ENCODE results near the gene TSR3.

The TSR3 gene

DNA sequence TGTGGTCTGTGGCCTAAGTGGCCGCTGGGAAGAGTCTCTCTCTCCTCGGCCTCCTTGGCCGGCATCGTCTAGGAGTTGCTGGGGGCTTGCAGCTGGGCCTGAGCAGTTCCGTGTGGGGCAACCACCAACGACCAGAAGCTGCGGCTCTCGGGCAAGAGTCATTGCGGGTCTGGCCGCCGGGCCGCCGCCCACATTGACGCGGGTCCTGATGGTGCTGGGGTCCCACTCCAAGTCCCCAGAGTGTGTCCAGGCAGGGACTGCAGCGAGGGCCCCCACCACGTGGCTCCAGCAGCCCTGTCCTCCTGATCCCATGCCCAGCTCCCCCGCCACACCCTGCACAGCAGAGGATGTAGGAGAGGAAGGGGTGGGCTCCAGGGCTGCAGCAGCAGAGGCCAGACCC, 31.9 kb upstream of the TSR3 start:
- in situ Hi-C loops (cut with MboI; ENCODE audit: low sequenced_read_pairs), result no loop called here
- H3K27me3 ChIP-seq (ENCODE audit: low read depth), result no peaks in the 10 kb centered on the region
- H3K4me1 ChIP-seq, result no peaks in the 10 kb centered on the region
- H3K9me3 ChIP-seq, result no peaks in the 10 kb centered on the region
- H3K4me3 ChIP-seq, result no peak overlapping the region
- no peaks in the 10 kb centered on the region; the same call in 1 of the 2 replicates for H3K36me3 ChIP-seq (replicated peaks)
- no peak for DNase-seq (ENCODE audit: low spot score in 2 of 2)

DNA sequence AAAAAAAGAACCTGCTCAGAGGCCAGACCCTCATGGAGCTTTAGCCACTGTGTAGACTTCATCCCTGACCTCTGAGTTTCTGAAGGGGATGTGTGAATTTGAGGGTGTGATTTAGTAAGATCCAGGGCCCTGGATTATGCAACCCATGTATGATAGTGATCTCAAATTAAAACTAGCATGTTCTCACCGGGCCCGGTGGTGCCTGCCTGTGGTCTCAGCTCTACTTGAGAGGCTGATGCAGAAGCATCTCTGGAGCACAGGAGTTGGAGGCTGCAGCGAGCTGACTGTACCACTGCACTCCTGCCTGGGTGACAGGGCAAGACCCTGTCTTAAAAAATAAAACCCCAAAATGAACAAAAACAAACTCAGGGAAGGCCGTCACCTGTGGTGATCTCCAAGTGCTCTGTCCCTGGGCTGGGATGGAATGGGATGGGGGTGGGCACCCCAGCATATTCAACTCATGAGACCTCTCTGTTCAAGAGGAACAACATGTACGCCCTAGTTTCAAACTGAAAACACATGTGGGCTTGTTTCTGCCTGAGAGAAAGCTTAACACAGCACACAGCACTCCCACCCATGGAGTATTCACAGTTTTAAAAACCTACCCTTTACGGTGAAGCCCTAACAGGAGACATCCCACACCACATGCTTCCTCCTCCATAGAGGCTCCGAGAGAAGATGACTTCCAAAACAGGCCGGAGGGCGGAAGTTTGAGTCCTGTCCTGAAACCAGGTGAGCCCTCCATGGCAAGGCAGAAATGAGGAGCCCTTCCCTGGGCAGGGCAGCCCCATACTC, 30.1 kb upstream of the TSR3 start:
- no peak for DNase-seq (ENCODE audit: low spot score in 2 of 2)
- peaks cover 8% of the 10 kb centered on the region; the same call in 1 of the 2 replicates for H3K4me1 ChIP-seq
- in situ Hi-C loops (cut with MboI; ENCODE audit: low sequenced_read_pairs), result no loop called here
- no peaks in the 10 kb centered on the region; the same call in 1 of the 2 replicates for H3K36me3 ChIP-seq (replicated peaks)
- H3K27me3 ChIP-seq (ENCODE audit: low read depth), result no peaks in the 10 kb centered on the region
- H3K4me3 ChIP-seq, result no peak overlapping the region
- no peaks in the 10 kb centered on the region for H3K9me3 ChIP-seq

DNA sequence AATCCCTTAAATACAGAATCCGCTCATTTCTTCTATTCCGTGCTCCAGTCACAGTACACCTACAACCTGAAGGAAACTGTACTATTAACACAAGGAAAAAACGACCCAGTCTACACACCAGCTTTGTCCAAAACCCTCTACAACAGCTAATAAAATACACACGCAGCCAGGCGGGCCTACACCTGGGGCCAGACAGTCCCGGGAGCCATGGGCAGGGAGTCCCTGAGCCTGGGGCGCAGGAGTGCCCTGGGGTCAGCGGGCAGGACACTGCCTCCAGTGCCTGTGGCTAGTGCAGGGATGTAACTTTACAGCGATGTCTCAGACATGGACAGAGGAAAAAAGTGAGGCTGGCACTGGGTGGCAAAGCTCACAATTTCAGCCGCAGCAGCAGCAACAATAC, 28.5 kb upstream of the TSR3 start:
- no peak for DNase-seq (ENCODE audit: low spot score in 2 of 2)
- Histone ChIP-seq H3K4me1 (peaks cover 8% of the 10 kb centered on the region; the same call in 1 of the 2 replicates), H3K36me3 (replicated peaks) (peaks cover 4% of the 10 kb centered on the region), H3K9me3 (no peaks in the 10 kb centered on the region), H3K27me3 (ENCODE audit: low read depth) (no peaks in the 10 kb centered on the region), H3K4me3 (peak overlapping the region; percentile 72; the same call in 1 of the 2 replicates)
- in situ Hi-C loops (cut with MboI; ENCODE audit: low sequenced_read_pairs), result no loop called here

DNA sequence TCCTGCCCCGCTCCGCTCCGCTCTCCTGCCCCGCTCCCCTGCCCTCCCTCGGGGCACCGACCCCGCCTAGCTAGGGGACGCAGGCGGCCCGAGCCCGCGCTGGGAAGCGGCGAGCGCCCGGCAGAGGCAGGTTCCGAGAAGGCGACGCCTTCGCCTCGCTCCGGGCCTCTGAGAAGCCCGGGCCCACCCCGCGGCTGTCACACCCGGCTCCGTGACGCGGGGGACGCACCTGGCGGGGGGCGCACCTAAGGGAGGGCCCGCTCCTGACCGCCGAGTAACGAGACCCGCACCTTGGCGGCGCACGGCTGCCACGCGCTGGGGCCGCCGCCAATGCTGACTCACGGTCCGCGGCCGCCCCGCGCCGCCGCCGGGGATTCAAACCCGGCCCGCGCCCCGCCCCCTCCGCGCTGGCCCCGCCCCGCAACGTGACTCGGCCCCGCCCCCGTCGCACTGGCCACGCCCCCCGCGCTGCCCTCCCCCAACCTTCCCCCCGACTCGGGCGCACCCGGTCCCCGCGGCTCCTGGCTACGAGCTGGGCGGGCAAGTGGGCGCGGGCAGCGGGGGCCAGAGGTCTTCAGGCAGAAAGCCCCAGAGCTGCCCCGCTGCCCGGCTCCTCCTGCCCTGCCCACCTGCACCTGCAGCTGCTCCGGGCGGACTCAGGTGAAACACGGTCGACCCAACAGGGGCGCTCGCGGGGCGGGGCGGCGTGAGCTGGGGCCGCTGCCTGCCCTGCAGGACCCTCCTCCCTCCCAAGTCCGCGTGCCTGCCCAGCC, 27.8 kb upstream of the TSR3 start:
- Histone ChIP-seq H3K36me3 (replicated peaks) (peaks cover 4% of the 10 kb centered on the region), H3K27me3 (ENCODE audit: low read depth) (no peaks in the 10 kb centered on the region), H3K9me3 (no peaks in the 10 kb centered on the region), H3K4me3 (peak overlapping the region; percentile 72), H3K4me1 (peaks cover 8% of the 10 kb centered on the region; the same call in 1 of the 2 replicates)
- in situ Hi-C loops (cut with MboI; ENCODE audit: low sequenced_read_pairs), result no loop called here
- peak; percentile 26 to 78 for DNase-seq (ENCODE audit: low spot score in 2 of 2)

DNA sequence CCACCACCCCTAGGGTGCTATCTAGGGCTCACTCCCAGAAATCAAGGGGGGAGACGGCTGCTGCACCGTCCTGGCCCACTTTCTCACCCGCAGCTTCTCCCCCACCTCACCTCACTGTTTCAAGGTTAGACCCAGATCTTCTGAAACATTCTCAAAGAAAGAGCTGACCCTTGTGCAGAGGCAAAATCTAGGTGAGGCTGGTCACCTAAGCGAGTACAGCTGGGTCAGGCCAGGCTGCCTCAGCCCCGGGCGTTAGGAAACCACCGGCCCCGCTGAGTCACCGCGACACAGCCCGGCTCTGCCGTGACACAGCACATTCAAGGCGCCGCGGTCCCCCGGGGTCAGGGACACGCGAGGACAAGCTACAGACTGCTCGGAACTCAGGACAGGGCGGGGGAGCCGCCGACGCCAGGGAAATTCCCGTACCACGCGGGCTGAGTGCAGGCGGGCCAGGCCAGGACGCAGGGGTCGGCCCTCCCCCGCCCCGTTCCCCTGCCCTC, 27.2 kb upstream of the TSR3 start:
- H3K9me3 ChIP-seq, result no peaks in the 10 kb centered on the region

DNA sequence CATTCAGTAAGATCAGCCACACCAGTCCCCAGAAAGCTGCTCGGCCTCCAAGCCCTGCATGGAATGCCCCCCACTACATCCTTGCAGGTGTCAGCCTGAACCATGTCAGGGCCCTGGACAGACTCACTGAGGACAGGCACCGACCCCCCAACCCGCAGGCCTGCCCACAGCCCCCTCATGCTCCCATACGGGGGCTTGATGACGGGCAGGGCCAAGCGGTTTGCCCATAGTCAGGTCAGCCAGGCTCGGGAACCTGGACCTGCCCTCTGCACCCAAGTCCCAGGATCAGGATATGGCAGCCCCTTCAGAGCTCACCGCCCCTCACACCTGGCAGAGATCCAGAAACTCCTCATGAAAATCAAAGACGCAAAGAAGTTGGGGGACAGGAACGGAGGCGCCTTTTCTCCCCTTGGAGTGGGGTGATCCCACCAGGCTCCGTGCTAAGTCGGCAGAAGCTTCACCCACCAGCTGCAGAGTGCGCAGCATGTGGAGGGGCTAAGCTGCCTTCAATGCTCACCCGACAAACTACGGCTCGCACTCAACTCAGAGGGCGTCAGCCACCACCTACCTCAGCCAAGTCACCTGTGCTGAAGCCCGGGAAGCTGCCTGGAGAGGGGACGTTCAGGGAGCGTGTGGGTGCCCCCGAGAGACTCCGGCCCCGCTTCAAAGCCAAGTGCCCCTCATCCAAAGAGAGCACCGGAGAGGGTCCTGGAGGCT, 26.6 kb upstream of the TSR3 start:
- peak in 1 of 2 experiments; percentile 31 for DNase-seq (ENCODE audit: low spot score in 2 of 2)
- no peaks in the 10 kb centered on the region for H3K27me3 ChIP-seq (ENCODE audit: low read depth)
- H3K4me3 ChIP-seq, result peak overlapping the region; percentile 72
- no peaks in the 10 kb centered on the region for H3K9me3 ChIP-seq
- peaks cover 8% of the 10 kb centered on the region; the same call in 1 of the 2 replicates for H3K4me1 ChIP-seq
- peaks cover 4% of the 10 kb centered on the region for H3K36me3 ChIP-seq (replicated peaks)
- in situ Hi-C loops (cut with MboI; ENCODE audit: low sequenced_read_pairs), result no loop called here

More for the DNA sequence above, 27.2 kb upstream of the TSR3 start:
- Histone ChIP-seq H3K27me3 (ENCODE audit: low read depth) (no peaks in the 10 kb centered on the region), H3K36me3 (replicated peaks) (peaks cover 4% of the 10 kb centered on the region), H3K4me3 (peak overlapping the region; percentile 72), H3K4me1 (peaks cover 8% of the 10 kb centered on the region; the same call in 1 of the 2 replicates)
- DNase-seq (ENCODE audit: low spot score in 2 of 2), result peak; percentile 4 to 69
- in situ Hi-C loops (cut with MboI; ENCODE audit: low sequenced_read_pairs), result no loop called here

DNA sequence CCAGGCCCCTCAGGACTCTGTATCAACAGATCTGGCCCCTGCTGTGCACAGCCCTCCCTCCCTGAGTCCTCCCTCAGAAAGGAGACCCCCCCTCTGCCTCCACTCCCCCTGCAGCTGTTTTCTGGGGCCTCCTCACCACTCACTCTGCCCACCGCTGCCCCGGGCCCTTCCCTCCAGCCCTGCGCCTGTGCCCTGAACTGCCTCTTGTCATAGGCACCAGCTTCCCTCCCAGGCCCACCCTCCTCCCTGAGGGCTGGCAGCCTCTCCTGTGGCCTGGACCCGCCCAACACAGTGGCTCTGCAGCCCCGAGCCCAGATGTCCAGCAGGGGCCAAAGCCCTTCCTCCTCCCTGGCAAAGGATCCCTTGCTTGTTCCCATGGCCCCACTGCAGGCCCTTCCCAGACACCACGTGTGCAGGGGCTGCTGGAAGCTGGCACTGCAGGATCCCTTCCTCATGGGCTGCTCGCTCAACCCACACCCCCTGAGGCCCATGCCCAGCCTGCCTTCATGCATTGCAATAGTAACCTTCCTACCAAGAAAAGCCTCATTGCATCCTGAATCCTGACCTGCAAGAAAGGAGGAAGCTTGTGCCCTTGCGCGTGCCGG, 25.8 kb upstream of the TSR3 start:
- H3K4me3 ChIP-seq, result peak overlapping the region; percentile 72
- in situ Hi-C loops (cut with MboI; ENCODE audit: low sequenced_read_pairs), result no loop called here
- H3K4me1 ChIP-seq, result peaks cover 8% of the 10 kb centered on the region; the same call in 1 of the 2 replicates
- DNase-seq (ENCODE audit: low spot score in 2 of 2), result no peak
- H3K36me3 ChIP-seq (replicated peaks), result peaks cover 4% of the 10 kb centered on the region
- no peaks in the 10 kb centered on the region for H3K9me3 ChIP-seq
- no peaks in the 10 kb centered on the region for H3K27me3 ChIP-seq (ENCODE audit: low read depth)

DNA sequence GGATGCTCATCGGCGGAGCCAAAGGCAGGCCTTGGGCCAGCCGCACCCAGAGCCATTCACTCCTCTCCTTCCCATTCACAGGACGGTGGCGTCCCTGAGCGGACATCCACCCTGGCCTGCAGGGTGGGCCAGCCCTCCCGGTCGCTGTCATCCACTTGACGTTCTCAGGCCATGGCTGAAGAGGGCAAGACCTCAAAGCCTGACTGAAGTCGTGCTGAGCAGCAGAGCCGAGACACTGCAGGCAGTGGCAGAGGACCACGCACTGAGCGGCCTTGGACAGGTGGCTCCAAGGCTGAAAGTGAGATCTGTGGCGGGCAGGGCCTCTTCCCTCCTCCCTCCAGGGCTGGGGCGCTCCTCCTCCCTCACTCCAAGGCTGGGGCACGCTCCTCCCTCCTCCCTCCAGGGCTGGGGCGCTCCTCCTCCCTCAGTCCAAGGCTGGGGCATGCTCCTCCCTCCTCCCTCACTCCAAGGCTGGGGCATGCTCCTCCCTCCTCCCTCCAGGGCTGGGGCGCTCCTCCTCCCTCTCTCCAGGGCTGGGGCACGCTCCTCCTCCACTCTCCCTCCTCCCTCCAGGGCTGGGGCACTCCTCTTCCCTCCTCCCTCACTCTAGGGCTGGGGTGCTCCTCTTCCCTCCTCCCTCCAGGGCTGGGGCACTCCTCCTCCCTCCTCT, 24.2 kb upstream of the TSR3 start:
- peaks cover 8% of the 10 kb centered on the region; the same call in 1 of the 2 replicates for H3K4me1 ChIP-seq
- in situ Hi-C loops (cut with MboI; ENCODE audit: low sequenced_read_pairs), result no loop called here
- no peaks in the 10 kb centered on the region for H3K27me3 ChIP-seq (ENCODE audit: low read depth)
- no peak overlapping the region for H3K4me3 ChIP-seq
- no peaks in the 10 kb centered on the region for H3K9me3 ChIP-seq
- H3K36me3 ChIP-seq (replicated peaks), result peaks cover 4% of the 10 kb centered on the region
- DNase-seq (ENCODE audit: low spot score in 2 of 2), result no peak

DNA sequence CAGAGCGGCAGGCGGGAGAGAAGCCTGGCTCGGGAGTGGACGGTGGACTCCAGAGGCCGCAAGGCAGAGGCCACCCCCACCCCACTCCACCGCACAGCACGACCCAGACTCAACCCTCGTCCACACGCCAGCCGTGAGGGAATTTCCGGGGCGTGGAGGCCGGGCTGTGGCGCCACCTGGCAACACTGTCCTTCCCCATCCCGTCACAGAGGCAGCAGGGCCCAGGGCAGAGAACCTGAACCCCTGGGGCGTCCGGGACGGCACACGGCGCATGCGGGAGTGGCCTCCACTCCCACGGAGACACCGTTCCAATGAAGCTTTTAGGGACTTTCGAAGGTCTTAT, 23.6 kb upstream of the TSR3 start:
- Histone ChIP-seq H3K27me3 (ENCODE audit: low read depth) (no peaks in the 10 kb centered on the region), H3K36me3 (replicated peaks) (peaks cover 4% of the 10 kb centered on the region), H3K4me3 (no peak overlapping the region), H3K9me3 (no peaks in the 10 kb centered on the region), H3K4me1 (peaks cover 8% of the 10 kb centered on the region; the same call in 1 of the 2 replicates)
- no peak for DNase-seq (ENCODE audit: low spot score in 2 of 2)
- in situ Hi-C loops (cut with MboI; ENCODE audit: low sequenced_read_pairs), result no loop called here

DNA sequence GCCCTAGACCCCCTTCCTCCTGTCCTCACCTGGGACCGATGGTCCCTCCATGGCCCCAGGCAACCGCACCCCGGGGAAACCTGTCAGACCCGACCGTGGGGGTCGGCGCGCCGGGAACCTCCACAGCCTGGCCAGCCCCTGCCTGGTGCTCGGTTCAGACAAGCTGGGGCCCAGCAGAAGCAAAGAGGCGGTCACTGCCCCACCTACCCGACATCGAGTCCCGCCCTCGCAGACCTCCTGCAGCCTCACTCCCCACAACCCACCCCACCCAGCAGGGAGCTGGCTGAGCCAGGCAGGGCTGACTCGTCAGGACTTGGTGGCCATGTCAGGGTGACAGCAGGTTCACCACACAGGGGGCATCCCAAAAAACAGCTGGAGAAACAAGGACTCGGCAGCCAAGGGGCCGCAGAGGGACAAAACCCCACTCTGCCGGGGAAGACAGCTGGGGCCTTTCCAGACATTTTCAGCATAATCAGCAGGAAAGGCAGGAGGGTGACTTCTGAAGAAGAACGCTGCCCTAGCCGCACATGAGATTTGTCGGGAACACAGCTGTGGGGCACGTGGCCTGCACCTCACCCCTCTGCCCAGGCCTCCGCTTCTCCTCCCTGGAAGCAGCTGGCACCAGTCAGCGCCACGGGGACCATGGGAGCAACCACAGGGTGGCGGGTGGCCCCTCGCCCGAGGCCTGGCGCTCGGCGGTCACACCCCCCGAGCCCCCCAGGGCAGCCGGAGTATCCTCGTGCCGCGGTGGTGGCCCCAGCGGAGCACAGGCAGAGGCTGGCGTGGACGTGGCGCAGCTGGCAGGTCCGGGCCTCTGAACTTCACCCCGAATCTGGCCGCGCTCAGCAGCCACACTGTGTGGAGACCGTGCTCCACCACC, 23.0 kb upstream of the TSR3 start:
- DNase-seq (ENCODE audit: low spot score in 2 of 2), result no peak
- no peaks in the 10 kb centered on the region for H3K9me3 ChIP-seq
- H3K27me3 ChIP-seq (ENCODE audit: low read depth), result no peaks in the 10 kb centered on the region
- in situ Hi-C loops (cut with MboI; ENCODE audit: low sequenced_read_pairs), result no loop called here
- H3K36me3 ChIP-seq (replicated peaks), result peaks cover 9% of the 10 kb centered on the region
- no peak overlapping the region for H3K4me3 ChIP-seq
- peaks cover 8% of the 10 kb centered on the region; the same call in 1 of the 2 replicates for H3K4me1 ChIP-seq

DNA sequence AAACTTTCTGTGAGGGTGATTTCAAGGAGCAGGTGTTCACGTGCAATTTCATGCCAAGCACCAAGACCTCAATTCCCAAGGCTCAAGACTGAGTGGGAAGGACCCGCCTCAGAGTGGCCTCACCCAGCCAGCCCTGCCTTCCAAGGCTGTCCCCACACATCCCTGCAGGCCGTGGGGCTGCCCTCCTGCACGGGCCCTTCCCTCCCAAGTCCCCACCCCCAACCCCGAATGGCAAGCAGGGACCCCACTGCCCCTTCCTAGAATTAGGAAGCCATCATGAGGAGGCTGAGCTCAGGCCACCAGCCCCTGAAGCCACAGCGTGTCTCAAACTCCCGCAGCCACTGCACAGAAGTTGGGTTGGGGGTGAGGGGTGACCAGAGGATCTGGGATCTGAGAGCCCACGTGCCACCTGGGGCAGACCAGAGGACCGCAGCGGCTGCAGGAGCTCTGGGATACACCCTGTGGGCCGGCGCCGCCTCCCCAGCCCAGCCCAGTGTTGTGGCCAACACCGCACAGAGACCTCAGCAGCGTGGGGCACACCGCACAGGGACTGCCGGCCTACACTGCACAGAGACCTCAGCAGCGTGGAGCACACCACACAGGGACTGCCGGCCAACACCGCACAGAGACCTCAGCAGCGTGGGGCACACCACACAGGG, 20.7 kb upstream of the TSR3 start:
- H3K36me3 ChIP-seq (replicated peaks), result peaks cover 12% of the 10 kb centered on the region
- H3K4me1 ChIP-seq, result no peaks in the 10 kb centered on the region
- H3K27me3 ChIP-seq (ENCODE audit: low read depth), result no peaks in the 10 kb centered on the region
- in situ Hi-C loops (cut with MboI; ENCODE audit: low sequenced_read_pairs), result no loop called here
- H3K9me3 ChIP-seq, result no peaks in the 10 kb centered on the region
- DNase-seq (ENCODE audit: low spot score in 2 of 2), result no peak
- no peak overlapping the region for H3K4me3 ChIP-seq

Data from HAP-1 (cell line).